Embryonic facial prominence (tissue), 1 donor: ENCODE data around the gene NKX2-1.
"Not testable (repeated sequence)": the region's sequence is repeated elsewhere in the genome, so short reads cannot be mapped to it uniquely, and the experiment has no call there.

Experiments
- DNase-seq: peaks from one replicate; pipeline ENCODE4 v3.0.0-alpha.2; 2016; ENCODE audit errors: extremely low spot score

Gene NKX2-1

DNA sequence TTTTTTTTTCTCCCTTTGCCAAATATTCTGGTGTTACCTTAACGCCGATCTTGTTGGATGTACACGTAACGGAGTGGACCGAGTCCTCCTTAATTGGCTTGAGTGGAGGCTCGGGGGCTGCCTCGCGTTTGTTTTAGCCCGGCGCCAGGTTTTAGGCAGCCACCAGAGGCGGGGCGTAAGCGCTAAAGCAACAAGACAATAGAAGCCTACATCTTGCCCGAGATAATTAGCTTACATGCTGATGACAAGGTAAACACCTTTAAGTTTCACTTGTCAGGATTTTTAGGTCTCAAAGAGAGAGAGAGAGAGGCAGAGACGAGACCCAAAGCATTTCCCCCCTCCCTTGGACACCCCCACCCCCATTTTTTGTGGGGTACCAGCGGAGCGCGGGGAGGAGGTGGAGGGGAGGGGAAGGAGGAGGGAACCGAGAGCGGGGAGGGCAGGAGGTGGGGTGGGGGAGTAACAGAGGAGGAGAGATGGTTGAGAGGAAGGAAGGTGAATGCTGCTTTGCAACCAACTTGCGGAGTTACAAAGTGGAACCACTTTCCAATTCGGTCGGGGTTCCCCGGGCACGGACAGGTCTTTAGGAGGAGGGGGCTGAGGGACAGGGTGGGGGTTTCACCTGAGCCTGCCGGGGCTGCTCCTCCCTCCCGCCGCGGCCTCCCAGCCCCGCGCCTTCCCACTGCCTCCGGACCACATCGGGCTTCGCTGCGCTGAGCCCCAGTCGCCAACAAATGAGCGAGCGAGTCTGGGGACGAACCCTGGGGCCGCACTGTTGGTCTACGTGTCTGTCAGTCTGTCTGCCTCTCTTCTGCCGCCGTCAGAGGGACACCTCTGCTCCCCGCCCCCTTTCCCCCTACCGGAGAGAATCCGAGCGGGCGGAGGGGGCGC is at the start of gene NKX2-1:
Gene NKX2-1 (minus strand): TSS at position 802 of the 891 bp plus-strand sequence. CDS start 103 bp downstream, at position 699.
- DNase-seq: no peak

DNA sequence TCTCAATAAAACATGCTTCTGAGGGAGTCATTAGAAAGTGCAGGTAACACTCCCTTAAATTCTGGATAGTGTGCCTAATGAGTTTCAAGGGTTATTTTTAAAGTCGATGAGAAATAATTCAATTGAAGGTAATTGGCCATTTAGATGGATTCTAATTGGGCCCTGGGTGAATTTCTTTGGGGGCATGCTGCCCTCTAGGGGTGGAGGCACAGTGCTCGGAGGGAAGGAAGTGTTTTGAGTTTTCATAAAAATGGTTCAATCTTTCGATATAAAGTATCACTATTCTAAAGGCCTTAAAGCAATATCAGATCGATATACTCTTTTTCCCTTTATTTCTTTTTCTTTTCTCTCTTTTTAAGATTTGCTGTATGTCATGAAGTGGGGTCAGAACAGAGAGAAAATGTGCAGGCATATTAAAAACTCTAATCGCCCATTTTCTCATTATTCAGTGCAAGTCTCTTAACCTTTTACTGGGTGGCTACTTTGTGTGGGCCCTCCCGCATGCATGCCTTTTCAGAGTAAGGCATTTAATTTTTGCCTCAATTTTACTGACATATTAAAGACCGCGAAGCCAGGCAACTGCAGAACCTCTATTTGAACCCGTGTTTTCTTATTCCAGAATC is 36.9 kb upstream of the NKX2-1 start:
- no peak for DNase-seq

DNA sequence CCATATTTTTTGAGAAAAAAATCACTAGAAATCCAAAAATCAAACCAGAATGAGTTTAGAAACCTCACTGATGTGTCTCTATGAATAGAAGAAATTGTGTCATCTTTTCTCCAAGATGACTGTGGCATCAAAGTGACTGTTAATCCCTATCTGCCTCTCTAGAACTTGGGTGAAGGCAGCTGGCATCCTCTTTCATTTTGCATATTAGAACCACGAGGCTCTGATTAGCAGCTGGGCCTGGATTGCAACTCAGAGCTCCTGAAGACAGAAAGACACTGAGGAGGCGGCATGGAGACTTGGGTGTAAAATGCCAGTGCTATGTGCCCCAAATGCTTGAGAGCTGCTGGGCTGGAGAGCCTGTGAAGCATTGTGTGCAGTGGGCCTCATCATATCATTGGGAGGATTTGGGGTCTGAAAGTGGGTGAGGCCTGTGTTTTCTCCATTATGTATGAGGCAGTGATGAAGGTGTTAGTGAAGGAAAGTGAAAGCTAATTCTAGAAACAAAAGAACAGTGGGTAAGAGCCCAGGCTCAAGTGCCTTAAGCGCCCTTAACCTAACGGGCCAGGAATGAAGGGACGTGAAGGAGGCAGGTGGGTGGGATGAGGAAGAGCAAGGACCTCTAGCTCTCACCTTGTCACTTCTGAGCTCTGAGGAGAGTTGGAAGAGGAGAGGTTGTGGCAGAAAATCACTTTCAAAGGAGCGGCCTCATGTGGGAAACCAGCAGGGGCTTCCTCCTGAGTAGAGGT is 36.1 kb upstream of the NKX2-1 start:
- no peak for DNase-seq

DNA sequence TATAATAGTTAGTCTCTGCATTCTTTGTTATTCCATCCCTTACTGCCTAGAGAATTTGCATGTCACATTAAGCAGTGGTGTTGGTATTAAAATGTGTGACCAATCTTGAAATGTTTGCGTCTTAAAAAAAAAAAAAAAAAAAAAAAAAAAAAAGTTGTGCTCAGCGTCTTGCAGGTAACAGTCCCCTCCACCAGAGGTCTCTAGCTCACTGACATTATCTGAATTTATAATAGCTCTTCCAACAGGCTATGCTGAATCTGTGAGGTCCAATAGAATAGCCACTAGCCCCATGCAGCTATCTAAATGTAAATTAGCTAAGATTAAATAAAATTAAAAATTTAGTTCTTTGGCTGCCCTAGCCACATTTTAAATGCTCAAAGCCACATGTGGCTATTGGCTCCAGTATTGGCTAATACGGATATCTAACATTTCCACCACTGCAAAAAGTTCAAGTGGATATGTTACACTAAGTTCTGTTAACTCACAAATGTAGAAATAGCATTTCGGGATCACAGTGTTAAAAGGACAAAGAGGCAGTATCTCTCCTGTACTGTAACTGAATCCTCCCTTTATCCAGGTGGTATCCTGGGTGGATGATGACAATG is 33.7 kb upstream of the NKX2-1 start:
- peak; percentile 29 for DNase-seq

DNA sequence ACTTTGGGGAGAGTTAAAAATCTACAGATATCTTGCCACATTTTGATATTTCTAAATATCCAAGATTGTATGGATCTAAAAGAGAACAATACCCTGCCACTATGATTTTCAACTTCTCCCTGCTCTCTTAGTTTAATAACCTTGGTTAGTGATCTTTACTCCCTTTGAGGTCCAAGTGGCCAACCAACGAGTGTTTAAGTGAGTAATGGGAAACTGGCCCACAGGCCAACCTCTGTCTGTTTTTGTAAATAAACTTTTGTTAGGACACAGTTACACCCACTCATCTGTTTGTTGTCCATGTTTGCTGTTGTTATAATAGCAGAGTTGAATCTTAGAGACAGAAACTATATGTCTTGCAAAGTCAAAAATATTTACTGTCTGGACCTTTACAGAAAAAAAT is 30.9 kb upstream of the NKX2-1 start:
- DNase-seq: no peak

DNA sequence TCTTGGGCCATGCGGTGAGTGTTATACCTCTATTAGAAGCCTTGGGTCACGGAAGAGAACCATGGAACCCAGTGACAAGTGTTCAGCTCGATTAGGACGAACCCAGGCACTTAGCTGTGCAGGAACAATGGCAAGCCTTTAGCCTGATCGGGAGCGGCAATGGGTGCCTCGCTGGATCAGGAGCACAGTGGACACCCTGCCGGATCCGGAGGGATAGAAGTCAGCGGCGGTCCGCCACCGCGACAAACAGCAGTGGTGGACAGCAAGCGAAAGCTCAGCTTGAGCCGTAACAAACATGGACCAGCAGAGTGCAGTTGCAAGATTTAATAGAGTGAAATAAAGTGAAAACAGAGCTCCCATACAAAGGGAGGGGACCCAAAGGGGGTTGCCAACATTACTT is 24.2 kb upstream of the NKX2-1 start:
- not testable (repeated sequence) for DNase-seq

DNA sequence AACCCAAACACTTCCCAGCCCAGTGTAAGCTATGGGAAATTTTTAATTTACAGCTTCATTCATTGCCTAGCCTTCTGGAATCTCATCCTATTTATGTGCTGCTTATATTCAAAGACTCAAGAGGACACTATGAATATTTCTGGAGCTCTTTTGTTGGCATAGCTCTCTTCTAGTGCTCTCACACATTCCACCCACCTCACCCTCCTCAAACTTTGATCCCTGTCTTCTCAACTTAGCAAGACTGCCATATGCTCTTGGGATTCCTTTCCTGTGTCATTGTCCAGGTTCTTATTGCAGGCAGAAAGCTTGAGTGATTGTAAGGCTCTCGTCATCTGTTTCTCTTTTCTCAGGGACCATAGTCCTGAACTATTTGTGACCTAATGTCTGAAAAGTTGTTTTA is 18.0 kb upstream of the NKX2-1 start:
- DNase-seq: no peak

- DNase-seq: no peak
Measured at GRCh38 chr14:36529062-36529461, 9.0 kb upstream of the NKX2-1 start.

DNA sequence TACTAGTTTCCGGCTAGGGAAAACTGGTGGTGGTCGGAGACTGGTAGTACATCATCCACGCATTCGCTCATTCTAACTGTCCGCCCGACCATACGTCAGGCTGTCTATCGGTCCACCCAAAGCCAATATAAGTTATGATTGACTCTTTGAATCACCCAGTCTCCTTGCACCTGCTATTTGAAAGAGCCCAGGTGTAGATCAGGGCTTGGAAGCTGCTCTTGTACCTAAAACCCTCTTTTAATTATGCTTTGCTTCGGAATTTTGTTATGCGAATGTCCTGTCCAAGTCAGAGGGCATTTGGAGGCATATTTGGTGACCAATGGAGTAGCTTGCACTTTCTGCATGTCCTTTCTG is 5.7 kb upstream of the NKX2-1 start:
- no peak for DNase-seq

- no peak for DNase-seq
Measured at GRCh38 chr14:36524874-36525745, 5.1 kb upstream of the NKX2-1 start.

- no peak for DNase-seq
Measured at GRCh38 chr14:36524220-36524837, 4.3 kb upstream of the NKX2-1 start.

GRCh38 chr14:36522972-36523715 is 3.1 kb upstream of the NKX2-1 start:
- DNase-seq: no peak

- DNase-seq: no peak
Measured at GRCh38 chr14:36522347-36522971, 2.4 kb upstream of the NKX2-1 start.

GRCh38 chr14:36521598-36522345 is 1.7 kb upstream of the NKX2-1 start:
- DNase-seq: no peak

- DNase-seq: no peak
Measured at GRCh38 chr14:36520601-36521525, 831 bp upstream of the NKX2-1 start.

DNA sequence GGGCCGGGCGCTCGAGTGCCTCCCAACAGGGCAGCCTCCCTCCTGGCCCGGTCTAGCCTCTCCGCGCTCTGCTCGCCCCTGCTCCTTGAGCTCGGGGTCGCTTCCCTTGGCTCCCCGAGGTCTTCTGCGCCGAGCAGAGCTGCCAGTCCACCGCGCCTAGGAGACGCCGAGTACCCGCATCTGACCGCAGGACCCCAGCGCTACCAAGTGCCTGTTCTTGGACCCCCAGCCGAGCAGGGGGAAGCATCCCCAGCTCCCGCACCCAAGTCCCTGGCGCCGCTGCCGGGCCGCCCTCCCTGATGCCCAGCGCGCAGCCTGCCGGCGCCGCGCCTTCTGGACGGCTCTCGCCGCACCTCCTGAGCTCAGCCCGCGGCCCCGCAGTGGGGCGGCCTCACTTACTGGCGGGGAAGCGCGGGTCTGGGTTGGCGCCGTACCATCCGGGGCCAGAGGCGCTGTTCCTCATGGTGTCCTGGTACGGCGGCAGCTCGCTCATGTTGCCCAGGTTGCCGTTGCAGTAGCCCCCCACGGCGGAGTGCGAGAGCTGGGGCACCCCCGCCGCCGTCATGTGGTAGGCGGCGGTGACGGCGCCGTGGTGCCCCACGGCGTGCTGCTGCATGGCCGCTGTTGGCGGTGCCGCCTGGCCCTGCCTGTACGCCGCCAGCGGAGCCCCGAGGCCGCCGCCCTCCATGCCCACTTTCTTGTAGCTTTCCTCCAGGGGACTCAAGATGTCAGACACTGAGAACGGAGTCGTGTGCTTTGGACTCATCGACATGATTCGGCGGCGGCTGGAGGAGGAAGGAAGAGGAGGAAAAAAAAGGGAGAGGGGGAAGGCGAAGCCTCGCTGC is 1.2 kb downstream of the NKX2-1 start:
- no peak for DNase-seq
